GF-D8 (cell line): ENCODE results near the gene RNF141.

ENCODE experiments used
- DNase-seq: peaks from one replicate; lab custom pipeline; 2025; lab: John Stamatoyannopoulos, UW

Gene RNF141

GRCh38 chr11:10540915-10541560 is at the start of gene RNF141:
RNF141 (minus strand) TSS chr11:10541187; CDS start chr11:10534158, 7,029 bp downstream.
- peak; percentile 55 for DNase-seq

- DNase-seq = no peak
Measured at GRCh38 chr11:10590218-10590915, 49.4 kb upstream of the RNF141 start.

DNA sequence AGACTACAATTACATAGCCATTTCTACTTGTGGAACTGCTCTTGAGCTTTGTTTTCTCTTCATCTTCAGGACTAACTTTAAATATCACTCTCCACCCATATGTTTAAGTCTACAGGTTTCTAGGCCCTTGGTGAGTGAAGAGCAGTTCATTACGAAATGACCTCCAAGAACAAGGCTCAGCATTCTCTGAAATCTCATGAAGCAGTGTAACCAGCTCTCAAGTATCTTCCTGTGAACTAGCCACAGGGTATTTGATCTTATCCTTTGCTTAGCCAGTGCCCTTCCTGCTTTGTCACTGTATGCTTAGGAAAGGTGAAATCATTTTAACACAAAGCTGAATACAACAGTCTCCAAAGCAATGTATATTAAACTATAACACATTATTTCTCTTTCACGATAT is 47.9 kb upstream of the RNF141 start:
- DNase-seq = peak; percentile 61

DNA sequence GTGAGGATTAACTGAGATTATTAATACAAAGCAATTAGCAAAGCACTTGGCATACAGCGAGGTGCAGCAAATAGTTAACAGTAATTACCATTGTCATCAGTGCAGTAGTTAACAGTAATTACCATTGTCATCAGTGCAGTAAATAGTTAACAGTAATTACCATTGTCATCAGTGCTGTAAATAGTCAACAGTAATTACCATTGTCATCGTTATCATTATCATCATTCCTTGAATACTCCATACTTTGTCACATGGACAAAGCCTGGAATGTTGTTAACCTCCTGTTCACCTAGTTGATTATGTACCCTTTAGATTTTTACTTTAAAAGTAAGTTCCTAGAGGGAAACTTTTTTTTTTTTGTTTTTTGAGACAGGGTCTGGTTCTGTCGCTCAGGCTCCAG is 47.0 kb upstream of the RNF141 start:
- DNase-seq = no peak

DNA sequence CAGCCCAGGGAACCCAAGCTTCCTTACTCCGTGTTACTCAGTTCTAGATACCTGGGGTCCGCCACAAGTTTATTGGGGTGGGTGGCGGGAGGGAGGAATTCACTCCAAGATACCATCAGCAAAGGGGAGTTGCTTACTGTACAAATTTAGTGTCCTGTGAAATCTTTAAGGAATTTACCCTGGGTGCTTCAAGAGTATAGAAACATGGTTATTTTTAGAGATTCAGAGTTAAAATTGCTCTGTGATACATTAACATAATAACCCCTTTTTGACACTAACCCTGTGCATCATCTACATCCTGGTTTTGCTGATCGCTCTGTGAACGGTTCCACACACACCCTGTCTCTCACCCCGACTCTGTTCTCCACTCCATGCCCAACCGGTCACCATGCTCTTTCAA is 46.4 kb upstream of the RNF141 start:
- DNase-seq = no peak

- no peak for DNase-seq
Measured at GRCh38 chr11:10584071-10584501, 43.1 kb upstream of the RNF141 start.

DNA sequence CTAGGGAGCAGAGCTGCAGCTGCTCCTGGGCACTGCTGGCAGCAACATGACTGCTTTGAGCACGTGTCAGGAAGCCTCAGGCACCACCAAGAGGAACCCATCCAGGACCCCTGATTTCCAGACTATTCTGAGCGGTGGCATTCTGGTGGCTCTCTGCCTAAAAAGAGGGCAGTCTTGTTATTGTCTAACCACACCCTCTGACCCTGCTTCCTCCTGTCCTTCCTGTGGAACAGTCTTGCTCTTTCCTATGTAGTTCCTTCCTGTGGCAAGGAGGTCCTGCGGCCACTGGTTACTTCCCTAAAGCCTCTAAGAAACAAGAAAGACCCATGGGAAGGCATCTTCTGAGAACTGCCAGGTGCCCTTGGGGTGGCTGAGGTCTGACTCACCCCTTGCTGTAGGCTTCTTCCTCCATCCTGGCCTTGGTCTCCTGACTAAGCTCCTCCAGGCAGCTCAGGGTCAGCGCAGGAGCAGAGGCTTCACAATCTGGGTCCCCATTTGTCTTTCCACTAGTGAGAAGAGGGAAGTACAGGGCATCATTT is 40.6 kb upstream of the RNF141 start:
- DNase-seq = peak; percentile 78

DNA sequence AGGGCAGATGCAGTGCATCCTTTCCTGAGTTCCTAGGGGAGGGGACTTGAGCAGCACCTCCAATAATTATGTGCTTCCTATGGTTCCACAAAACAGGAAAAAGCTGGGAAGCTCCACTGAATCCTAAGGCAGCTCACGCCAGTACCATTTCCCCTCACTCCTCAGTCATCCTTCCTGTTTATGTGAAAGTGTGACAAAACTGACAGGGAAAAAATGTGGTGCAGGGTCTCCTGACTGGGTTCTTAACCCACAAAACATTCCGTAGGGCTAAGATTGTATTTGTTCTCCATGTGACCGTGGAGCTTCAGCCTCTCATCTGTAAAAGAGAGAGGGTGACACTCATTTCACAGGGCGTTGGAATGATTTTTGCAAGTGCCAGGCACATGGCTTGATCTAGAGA is 39.6 kb upstream of the RNF141 start:
- no peak for DNase-seq

GRCh38 chr11:10579700-10580099 is 38.7 kb upstream of the RNF141 start:
- DNase-seq = no peak

- no peak for DNase-seq
Measured at GRCh38 chr11:10576035-10576398, 35.0 kb upstream of the RNF141 start.

GRCh38 chr11:10575346-10576034 is 34.5 kb upstream of the RNF141 start:
- no peak for DNase-seq

DNA sequence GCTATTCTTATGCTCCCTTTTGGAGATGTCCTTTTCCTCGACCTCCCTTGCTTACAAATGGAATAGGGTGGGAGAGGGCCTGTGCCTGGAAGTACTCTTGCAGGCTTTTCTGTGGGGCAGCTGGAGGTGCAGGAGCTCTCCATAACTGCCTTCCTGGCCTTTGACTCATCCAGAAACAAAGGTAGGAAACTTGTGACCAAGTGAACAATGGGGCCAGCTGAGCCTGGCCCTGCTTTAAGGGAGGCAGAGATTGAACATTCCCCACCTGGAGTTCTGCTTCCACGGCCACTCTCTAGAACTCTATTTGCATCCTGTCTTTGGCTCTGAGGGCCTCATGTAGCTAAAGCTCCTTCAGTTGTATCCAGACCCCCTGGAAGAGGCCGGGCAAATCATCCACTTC is 32.6 kb upstream of the RNF141 start:
- no peak for DNase-seq

DNA sequence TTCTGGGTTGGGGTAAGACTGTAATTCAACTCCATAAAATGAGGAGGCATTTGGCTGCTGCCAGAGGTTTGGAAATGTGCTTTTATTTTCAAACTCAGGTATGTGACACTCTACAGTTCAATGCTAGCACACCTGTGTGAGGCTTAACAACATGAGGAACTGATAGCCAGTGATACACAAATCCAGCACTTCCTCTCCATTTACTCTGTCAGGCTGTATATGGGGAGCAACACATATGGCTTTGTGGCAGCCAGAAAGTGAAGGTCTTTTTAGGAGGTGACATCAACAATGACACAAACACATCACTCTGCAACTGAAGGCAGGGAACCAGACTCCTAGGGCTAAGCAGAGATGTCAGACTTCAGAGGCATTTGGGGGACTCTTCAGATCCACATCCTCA is 32.0 kb upstream of the RNF141 start:
- no peak for DNase-seq

DNA sequence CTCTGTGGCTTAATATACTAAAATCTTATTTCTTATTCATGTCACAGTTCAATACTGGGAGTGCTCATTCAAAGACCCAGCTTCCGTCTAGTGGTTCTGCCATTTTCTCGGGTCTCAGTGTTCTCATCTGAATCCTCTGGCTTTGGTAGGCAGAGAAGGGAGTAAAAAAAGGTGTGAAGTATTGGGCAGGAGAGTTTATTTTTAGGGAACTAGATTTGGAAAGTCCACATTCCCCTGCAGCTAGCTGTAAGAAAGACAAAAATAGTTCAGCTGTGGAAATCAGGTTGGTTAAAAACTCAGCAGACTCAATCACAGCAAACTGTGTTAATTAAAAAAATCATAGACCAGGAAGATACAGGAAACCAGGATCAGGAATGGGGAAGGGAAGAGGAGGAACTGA is 31.5 kb upstream of the RNF141 start:
- no peak for DNase-seq

GRCh38 chr11:10568486-10568941 is 27.5 kb upstream of the RNF141 start, which contains the start of gene LYVE1:
LYVE1 (minus strand) TSS chr11:10568665; CDS start chr11:10568532, 133 bp downstream.
- no peak for DNase-seq

GRCh38 chr11:10567446-10567845 is 26.5 kb upstream of the RNF141 start:
- DNase-seq = no peak

DNA sequence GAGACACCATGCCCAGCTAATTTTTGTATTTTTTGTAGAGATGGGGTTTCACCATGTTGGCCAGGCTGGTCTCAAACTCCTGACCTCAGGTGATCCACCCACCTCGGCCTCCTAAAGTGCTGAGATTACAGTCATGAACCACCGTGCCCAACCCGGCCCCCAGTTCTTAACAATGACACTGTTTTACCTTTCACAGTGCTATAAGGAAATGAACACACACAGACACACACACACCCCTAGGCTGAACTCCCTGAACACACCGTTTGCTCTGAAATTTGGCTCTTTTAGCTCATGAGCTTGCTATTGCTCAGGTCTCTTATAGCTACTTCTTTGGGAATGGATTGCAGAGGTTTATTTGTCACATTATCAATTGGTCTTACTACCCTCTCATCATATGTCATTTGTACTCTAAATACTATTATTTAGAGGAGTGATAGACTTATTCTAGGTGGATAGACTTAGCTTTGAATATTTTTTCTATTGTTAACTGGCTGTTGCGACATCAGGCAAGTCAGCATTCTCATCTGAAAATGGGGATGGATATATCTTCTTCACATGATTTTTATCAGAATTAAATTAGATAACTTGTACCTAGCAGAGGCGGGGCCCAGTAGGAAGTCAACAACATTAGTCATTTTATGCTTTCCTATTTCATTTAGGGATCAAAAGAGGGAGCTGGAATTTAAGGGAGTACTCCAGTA is 25.4 kb upstream of the RNF141 start:
- no peak for DNase-seq

- DNase-seq = no peak
Measured at GRCh38 chr11:10565493-10565892, 24.5 kb upstream of the RNF141 start.

GRCh38 chr11:10564696-10565318 is 23.8 kb upstream of the RNF141 start:
- no peak for DNase-seq

DNA sequence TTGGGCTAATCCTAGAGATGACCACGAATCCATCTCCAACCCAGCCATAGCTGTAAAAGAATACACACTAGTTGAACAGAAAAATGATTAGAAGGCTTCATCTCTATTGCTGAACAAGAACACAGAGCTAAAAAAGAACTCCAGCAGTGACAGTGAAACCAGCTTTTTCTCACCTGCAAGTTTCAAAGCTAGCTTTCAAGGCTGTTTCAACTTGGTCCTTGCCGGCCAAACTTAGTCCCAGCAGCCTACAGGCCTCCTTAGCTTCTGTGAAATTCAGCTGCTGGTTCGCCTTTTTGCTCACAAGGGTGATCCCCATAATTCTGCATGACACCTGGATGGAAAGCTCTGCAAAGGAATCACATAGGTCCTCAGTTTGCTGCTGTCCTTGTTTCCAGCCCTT is 23.0 kb upstream of the RNF141 start:
- DNase-seq = no peak

DNA sequence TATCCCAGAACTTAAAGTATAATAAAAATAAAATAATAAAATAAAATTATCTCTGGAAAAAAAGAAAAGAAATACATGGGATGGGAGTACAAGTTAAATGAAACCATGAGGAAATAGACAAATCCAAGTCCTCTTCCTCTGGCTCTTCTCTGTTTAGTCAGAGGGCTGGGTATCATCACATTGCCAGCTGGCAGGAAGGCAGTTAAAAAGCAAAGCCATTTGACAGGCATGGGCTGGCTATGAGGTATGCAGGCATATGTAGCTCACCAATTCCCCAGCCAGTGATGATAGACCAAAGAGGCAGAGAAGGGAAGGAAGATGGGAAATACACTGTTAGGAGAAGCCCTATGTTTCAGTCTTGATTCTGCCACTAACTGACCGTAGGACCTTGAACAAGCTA is 21.0 kb upstream of the RNF141 start:
- DNase-seq = no peak
